Neural progenitor cell (in vitro differentiated cells): ENCODE measurements around the gene TLCD5. TPM values are rescaled to one million over a fixed set of nuclear protein-coding genes. Genes with fewer than 3 reads are reported as not detected.

Source experiments
- DNase-seq: peaks from one replicate; pipeline ENCODE4 v3.0.0-alpha.2; 2016; ENCODE audit warnings: low spot score
- H2AFZ ChIP-seq: fragments of 200-600 bp; sonication (generic); replicated peaks from 2 replicates; pipeline ENCODE4 v1.6.1; 2016; ENCODE audit warnings: antibody characterized with exemption
- H3F3A ChIP-seq: fragments of 200-600 bp; sonication (generic); 2 replicates; pipeline ENCODE4 v1.6.1; 2016; ENCODE audit warnings: antibody characterized with exemption, low read depth
- H3K27ac ChIP-seq: fragments of 200-600 bp; sonication (generic); 2 replicates; pipeline ENCODE4 v1.5.1; 2016; ENCODE audit warnings: mild to moderate bottlenecking
- H3K27me3 ChIP-seq: fragments of 200-600 bp; sonication (generic); 2 replicates; pipeline ENCODE4 v1.6.1; 2016; ENCODE audit warnings: mild to moderate bottlenecking, moderate library complexity
- H3K36me3 ChIP-seq: fragments of 200-600 bp; sonication (generic); 2 replicates; pipeline ENCODE4 v1.5.1; 2016
- H3K4me1 ChIP-seq: fragments of 200-600 bp; sonication (generic); 2 replicates; pipeline ENCODE4 v1.6.1; 2016; ENCODE audit warnings: mixed run types
- H3K4me2 ChIP-seq: fragments of 200-600 bp; sonication (generic); 2 replicates; pipeline ENCODE4 v1.6.1; 2016
- H3K4me3 ChIP-seq: fragments of 200-600 bp; sonication (generic); 2 replicates; pipeline ENCODE4 v1.5.1; 2016
- H3K79me2 ChIP-seq: fragments of 200-600 bp; sonication (generic); 2 replicates; pipeline ENCODE4 v1.6.1; 2016; ENCODE audit warnings: low read depth
- H3K9ac ChIP-seq: fragments of 200-600 bp; sonication (generic); 2 replicates; pipeline ENCODE4 v1.6.1; 2016
- H3K9me3 ChIP-seq: fragments of 200-600 bp; sonication (generic); 2 replicates; pipeline ENCODE4 v1.5.1; 2016; ENCODE audit warnings: low read depth
- H4K20me1 ChIP-seq: fragments of 200-600 bp; sonication (generic); 2 replicates; pipeline ENCODE4 v1.6.1; 2016; ENCODE audit warnings: low read depth
- H3K27ac Mint-ChIP-seq: 3 replicates; pipeline ENCODE4 v1.8.0; 2021; ENCODE audit warnings: mixed read lengths
- H3K27me3 Mint-ChIP-seq: 2 replicates; pipeline ENCODE4 v1.8.0; 2022; ENCODE audit warnings: low read depth, mild to moderate bottlenecking, inconsistent platforms, moderate library complexity, mixed read lengths; ENCODE audit not compliant: insufficient read depth
- H3K36me3 Mint-ChIP-seq: 3 replicates; pipeline ENCODE4 v1.8.0; 2021; ENCODE audit warnings: mixed read lengths
- H3K4me1 Mint-ChIP-seq: 3 replicates; pipeline ENCODE4 v1.8.0; 2021; ENCODE audit warnings: mixed read lengths
- H3K4me3 Mint-ChIP-seq: 3 replicates; pipeline ENCODE4 v1.8.0; 2021; ENCODE audit warnings: mild to moderate bottlenecking, moderate library complexity, mixed read lengths
- H3K9me3 Mint-ChIP-seq: 3 replicates; pipeline ENCODE4 v1.8.0; 2020; ENCODE audit warnings: mixed read lengths
- EZH2 ChIP-seq: fragments of 200-600 bp; sonication (generic); IDR thresholded peaks from 2 replicates; pipeline ENCODE4 v1.6.1; 2017; ENCODE audit warnings: antibody characterized with exemption, mild to moderate bottlenecking, moderate library complexity
- EZH2phosphoT487 ChIP-seq: fragments of 200-600 bp; sonication (generic); IDR thresholded peaks from 2 replicates; pipeline ENCODE4 v1.6.1; 2017; ENCODE audit warnings: antibody characterized with exemption
- total RNA-seq: library from RNA; depleted of rRNA; stranded (reverse); fragments of >200 nt; gene quantifications from 2 replicates; pipeline ENCODE4 v1.2.3, GENCODE V29; 2015; ENCODE audit warnings: low replicate concordance
- TF ChIP-seq, protein P1 (sequence below): fragments of 200-600 bp; sonication (generic); IDR thresholded peaks from 2 replicates; pipeline ENCODE4 v1.5.1; 2017; ENCODE audit warnings: antibody characterized with exemption, mild to moderate bottlenecking

The TLCD5 gene
- total RNA-seq, 1 donor from 2014 or later = 32.2 TPM

GRCh38 chr11:120363436-120363835 lies 38.3 kb downstream of the TLCD5 start:
- Mint-ChIP-seq H3K27me3 (peaks cover 4% of the 10 kb centered on the region), H3K4me3 (no peak overlapping the region), H3K4me1 (no peaks in the 10 kb centered on the region), H3K36me3 (peaks cover 18% of the 10 kb centered on the region), H3K9me3 (peaks cover 12% of the 10 kb centered on the region), H3K27ac (no peak overlapping the region)
- Histone ChIP-seq H3K27me3 (no peaks in the 10 kb centered on the region), H3K4me2 (no peak overlapping the region), H4K20me1 (no peaks in the 10 kb centered on the region), H3K27ac (no peak overlapping the region), H3K79me2 (peaks cover 82% of the 10 kb centered on the region), H2AFZ (no peak overlapping the region), H3K9me3 (no peaks in the 10 kb centered on the region), H3K4me3 (no peak overlapping the region), H3K4me1 (no peaks in the 10 kb centered on the region), H3K9ac (no peak overlapping the region), H3F3A (no peaks in the 10 kb centered on the region), H3K36me3 (no peaks in the 10 kb centered on the region)
- TF ChIP-seq EZH2 = no peak
- no peak for TF ChIP-seq EZH2phosphoT487
- TF ChIP-seq, protein P1, sequence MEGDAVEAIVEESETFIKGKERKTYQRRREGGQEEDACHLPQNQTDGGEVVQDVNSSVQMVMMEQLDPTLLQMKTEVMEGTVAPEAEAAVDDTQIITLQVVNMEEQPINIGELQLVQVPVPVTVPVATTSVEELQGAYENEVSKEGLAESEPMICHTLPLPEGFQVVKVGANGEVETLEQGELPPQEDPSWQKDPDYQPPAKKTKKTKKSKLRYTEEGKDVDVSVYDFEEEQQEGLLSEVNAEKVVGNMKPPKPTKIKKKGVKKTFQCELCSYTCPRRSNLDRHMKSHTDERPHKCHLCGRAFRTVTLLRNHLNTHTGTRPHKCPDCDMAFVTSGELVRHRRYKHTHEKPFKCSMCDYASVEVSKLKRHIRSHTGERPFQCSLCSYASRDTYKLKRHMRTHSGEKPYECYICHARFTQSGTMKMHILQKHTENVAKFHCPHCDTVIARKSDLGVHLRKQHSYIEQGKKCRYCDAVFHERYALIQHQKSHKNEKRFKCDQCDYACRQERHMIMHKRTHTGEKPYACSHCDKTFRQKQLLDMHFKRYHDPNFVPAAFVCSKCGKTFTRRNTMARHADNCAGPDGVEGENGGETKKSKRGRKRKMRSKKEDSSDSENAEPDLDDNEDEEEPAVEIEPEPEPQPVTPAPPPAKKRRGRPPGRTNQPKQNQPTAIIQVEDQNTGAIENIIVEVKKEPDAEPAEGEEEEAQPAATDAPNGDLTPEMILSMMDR = no peak
- DNase-seq = no peak

- Histone ChIP-seq H2AFZ (no peak overlapping the region), H3K27ac (no peak overlapping the region), H3K4me1 (no peaks in the 10 kb centered on the region), H3K9ac (no peak overlapping the region), H3F3A (no peaks in the 10 kb centered on the region), H3K79me2 (peaks cover 72% of the 10 kb centered on the region), H3K36me3 (no peaks in the 10 kb centered on the region), H3K4me3 (no peak overlapping the region), H3K4me2 (no peak overlapping the region), H4K20me1 (no peaks in the 10 kb centered on the region), H3K27me3 (no peaks in the 10 kb centered on the region), H3K9me3 (no peaks in the 10 kb centered on the region)
- Mint-ChIP-seq H3K4me3 (no peak overlapping the region), H3K27me3 (peaks cover 4% of the 10 kb centered on the region), H3K36me3 (peaks cover 9% of the 10 kb centered on the region), H3K9me3 (peaks cover 2% of the 10 kb centered on the region), H3K4me1 (no peaks in the 10 kb centered on the region), H3K27ac (no peak overlapping the region)
- no peak for DNase-seq
- TF ChIP-seq EZH2 (no peak), EZH2phosphoT487 (no peak)
- TF ChIP-seq, protein P1 = no peak
Observed at GRCh38 chr11:120365512-120365911, 40.4 kb downstream of the TLCD5 start.

DNA sequence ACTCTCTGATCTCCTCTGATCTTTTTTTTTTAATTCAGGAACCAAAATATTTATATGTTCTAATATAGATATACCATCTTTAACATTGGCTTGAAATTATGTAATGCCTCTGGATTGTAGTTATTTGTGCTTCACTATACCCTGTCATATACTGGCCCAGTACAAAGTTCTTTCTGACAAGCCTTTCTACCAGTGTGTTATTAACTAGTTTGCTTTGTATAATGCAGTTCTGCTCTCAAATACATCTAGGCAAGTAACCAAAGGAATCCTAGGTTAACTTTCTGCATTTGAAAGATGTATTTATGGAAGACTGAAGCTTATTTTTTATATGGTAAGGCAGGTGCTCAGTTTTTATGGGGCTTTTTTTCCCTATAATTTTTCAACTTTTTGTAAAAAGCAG lies 47.2 kb downstream of the TLCD5 start:
- H3K27ac ChIP-seq = no peak overlapping the region
- H3K27me3 Mint-ChIP-seq = no peaks in the 10 kb centered on the region
- H3F3A ChIP-seq = no peaks in the 10 kb centered on the region
- H3K9ac ChIP-seq = no peak overlapping the region
- H3K9me3 Mint-ChIP-seq = peaks cover 7% of the 10 kb centered on the region
- TF ChIP-seq EZH2 = no peak
- no peak for TF ChIP-seq EZH2phosphoT487
- TF ChIP-seq, protein P1 = no peak
- H3K27me3 ChIP-seq = no peaks in the 10 kb centered on the region
- no peak for DNase-seq
- H3K4me2 ChIP-seq = no peak overlapping the region
- peaks cover 83% of the 10 kb centered on the region for H3K79me2 ChIP-seq
- H3K9me3 ChIP-seq = no peaks in the 10 kb centered on the region
- H3K4me1 ChIP-seq = no peaks in the 10 kb centered on the region
- H3K27ac Mint-ChIP-seq = no peak overlapping the region
- H3K36me3 ChIP-seq = no peaks in the 10 kb centered on the region
- no peaks in the 10 kb centered on the region for H3K4me1 Mint-ChIP-seq
- H2AFZ ChIP-seq = no peak overlapping the region
- H4K20me1 ChIP-seq = no peaks in the 10 kb centered on the region
- no peak overlapping the region for H3K4me3 ChIP-seq
- H3K36me3 Mint-ChIP-seq = peaks cover 13% of the 10 kb centered on the region
- H3K4me3 Mint-ChIP-seq = no peak overlapping the region
